DND-41 (cell line): Measurements from ENCODE around the gene TTN.

Source experiments
- EZH2 ChIP-seq: IDR thresholded peaks from 3 replicates; pipeline ENCODE4 v1.6.1; 2012; ENCODE audit warnings: borderline replicate concordance, low read depth, mild to moderate bottlenecking, moderate library complexity, low read length, inconsistent platforms; ENCODE audit not compliant: severe bottlenecking
- TF ChIP-seq, protein P1 (sequence below): IDR thresholded peaks from 2 replicates; pipeline ENCODE4 v1.5.1; 2012; ENCODE audit warnings: borderline replicate concordance, low read length, moderate library complexity, mild to moderate bottlenecking; ENCODE audit not compliant: poor library complexity, severe bottlenecking; ENCODE audit errors: extremely low read depth

GRCh38 chr2:178731300-178731699 lies 75.9 kb downstream of the TTN start:
- TF ChIP-seq, protein P1, sequence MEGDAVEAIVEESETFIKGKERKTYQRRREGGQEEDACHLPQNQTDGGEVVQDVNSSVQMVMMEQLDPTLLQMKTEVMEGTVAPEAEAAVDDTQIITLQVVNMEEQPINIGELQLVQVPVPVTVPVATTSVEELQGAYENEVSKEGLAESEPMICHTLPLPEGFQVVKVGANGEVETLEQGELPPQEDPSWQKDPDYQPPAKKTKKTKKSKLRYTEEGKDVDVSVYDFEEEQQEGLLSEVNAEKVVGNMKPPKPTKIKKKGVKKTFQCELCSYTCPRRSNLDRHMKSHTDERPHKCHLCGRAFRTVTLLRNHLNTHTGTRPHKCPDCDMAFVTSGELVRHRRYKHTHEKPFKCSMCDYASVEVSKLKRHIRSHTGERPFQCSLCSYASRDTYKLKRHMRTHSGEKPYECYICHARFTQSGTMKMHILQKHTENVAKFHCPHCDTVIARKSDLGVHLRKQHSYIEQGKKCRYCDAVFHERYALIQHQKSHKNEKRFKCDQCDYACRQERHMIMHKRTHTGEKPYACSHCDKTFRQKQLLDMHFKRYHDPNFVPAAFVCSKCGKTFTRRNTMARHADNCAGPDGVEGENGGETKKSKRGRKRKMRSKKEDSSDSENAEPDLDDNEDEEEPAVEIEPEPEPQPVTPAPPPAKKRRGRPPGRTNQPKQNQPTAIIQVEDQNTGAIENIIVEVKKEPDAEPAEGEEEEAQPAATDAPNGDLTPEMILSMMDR: no peak
- no peak for TF ChIP-seq EZH2
